ENCODE data around the gene MRPL39. TPM values are rescaled to one million over a fixed set of nuclear protein-coding genes. Genes with fewer than 3 reads are reported as not detected.

MRPL39 gene
- total and polyA plus RNA-seq, 2 donors (not counting 3 experiments of a cell fraction or from before 2014, with no cell fraction given): 10.4 to 25.2 TPM

DNA sequence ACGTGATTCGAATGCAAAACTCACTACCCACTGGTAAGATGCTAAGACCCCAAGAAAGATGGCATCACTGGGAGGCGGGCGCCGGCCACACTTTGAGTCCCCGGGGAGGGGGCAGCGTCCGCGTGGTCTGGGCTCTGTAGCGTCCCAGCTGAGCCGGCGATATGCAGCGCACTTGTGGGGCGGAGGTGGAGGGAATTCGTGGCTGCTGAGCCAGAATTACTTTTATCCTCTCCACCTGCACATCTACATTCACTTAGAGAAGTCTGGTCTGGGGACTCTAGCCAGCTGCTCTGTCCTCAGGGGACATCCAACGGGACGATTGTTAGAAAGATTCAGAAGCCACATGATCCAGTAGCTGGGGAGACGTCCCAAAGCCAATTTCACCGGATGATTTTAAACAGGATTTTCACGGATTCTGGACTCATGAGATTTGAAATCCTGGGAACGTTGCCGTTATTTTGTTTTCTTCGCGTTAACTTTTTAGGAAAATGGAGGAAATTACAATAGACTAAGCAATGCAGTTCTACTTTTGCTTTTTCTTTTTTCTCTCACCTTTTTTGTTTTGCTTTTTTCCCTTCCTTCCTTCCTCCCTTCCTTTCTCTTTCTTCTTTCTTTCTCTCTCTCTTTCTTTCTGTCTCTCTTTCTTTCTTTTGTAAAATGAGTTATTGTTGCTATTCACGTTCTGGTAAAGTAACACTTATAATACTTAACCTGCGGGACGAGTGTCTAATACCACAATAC is 33.1 kb upstream of the MRPL39 start:
- CTCF ChIA-PET: no interaction called here
- H3K27me3 ChIP-seq (ENCODE audit: control insufficient read depth in 2 of 2, insufficient read depth in 2 of 2, low read length in 2 of 2): peaks cover 16 to 38% of the 10 kb centered on the region in 2 experiments
- H3K9me3 ChIP-seq (replicated peaks; ENCODE audit: control insufficient read depth, insufficient read depth, low read length): no peaks in the 10 kb centered on the region
- H3K36me3 ChIP-seq (ENCODE audit: control insufficient read depth in 2 of 2, extremely low read depth in 1 of 2, insufficient read depth in 2 of 2, low read length in 2 of 2): no peaks in the 10 kb centered on the region
- TF ChIP-seq GATA2 (IDR thresholded peaks at IDR 0.05; ENCODE audit: insufficient read depth, insufficient read length, low read depth, low read length): no peak
- TF ChIP-seq, protein P1, sequence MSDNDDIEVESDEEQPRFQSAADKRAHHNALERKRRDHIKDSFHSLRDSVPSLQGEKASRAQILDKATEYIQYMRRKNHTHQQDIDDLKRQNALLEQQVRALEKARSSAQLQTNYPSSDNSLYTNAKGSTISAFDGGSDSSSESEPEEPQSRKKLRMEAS (IDR thresholded peaks at IDR 0.05; ENCODE audit: insufficient read depth, insufficient read length): no peak
- no peak for TF ChIP-seq JUN (IDR thresholded peaks at IDR 0.05; ENCODE audit: borderline replicate concordance, insufficient read depth, insufficient read length, low read depth)
- TF ChIP-seq, protein P2, sequence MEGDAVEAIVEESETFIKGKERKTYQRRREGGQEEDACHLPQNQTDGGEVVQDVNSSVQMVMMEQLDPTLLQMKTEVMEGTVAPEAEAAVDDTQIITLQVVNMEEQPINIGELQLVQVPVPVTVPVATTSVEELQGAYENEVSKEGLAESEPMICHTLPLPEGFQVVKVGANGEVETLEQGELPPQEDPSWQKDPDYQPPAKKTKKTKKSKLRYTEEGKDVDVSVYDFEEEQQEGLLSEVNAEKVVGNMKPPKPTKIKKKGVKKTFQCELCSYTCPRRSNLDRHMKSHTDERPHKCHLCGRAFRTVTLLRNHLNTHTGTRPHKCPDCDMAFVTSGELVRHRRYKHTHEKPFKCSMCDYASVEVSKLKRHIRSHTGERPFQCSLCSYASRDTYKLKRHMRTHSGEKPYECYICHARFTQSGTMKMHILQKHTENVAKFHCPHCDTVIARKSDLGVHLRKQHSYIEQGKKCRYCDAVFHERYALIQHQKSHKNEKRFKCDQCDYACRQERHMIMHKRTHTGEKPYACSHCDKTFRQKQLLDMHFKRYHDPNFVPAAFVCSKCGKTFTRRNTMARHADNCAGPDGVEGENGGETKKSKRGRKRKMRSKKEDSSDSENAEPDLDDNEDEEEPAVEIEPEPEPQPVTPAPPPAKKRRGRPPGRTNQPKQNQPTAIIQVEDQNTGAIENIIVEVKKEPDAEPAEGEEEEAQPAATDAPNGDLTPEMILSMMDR (IDR thresholded peaks at IDR 0.05; ENCODE audit: extremely low read depth in 1 of 2, insufficient read depth in 1 of 2, low read depth in 1 of 2, low read length in 2 of 2): no peak
- TF ChIP-seq MYC (IDR thresholded peaks at IDR 0.05; ENCODE audit: low read depth, low read length): no peak
- TF ChIP-seq POLR2AphosphoS5 (IDR thresholded peaks at IDR 0.05; ENCODE audit: insufficient read depth, low read depth, low read length): no peak
- no peak for TF ChIP-seq POLR2A (IDR thresholded peaks at IDR 0.05; ENCODE audit: low read depth, low read length)
- TF ChIP-seq FOS (IDR thresholded peaks at IDR 0.05; ENCODE audit: borderline replicate concordance, insufficient read depth, low read length): no peak
- no peaks in the 10 kb centered on the region for H3K9me1 ChIP-seq (replicated peaks; ENCODE audit: control insufficient read depth, extremely low read depth, insufficient read depth, low read length)
- H2AFZ ChIP-seq (ENCODE audit: low read depth, low read length): peak overlapping the region; percentile 83
- no peaks in the 10 kb centered on the region for H4K20me1 ChIP-seq (replicated peaks; ENCODE audit: control insufficient read depth, extremely low read depth, insufficient read depth, low read length)
- peak overlapping the region; percentile 83 for H3K4me2 ChIP-seq (ENCODE audit: insufficient read depth, low read length)
- intact Hi-C loops (cut with micrococcal nuclease) (no loop called here), dilution Hi-C loops (cut with MboI; ENCODE audit: extremely low pct_ligation_motif_present, low sequenced_read_pairs) (no loop called here)
- no TSS peak for BruUV-seq (replicated peaks)
- FAIRE-seq (peak; percentile 38), DNase-seq (ENCODE audit: low read depth, low spot score) (peak; percentile 6)
- H3K79me2 ChIP-seq (ENCODE audit: control insufficient read depth, insufficient read depth, low read length): no peaks in the 10 kb centered on the region
- H3K27ac ChIP-seq (ENCODE audit: insufficient read depth, low read depth, low read length): no peak overlapping the region
- POLR2A ChIA-PET: no interaction called here
- no peak overlapping the region for H3K9ac ChIP-seq (replicated peaks; ENCODE audit: extremely low read depth, insufficient read depth, low read length)
- H3K4me3 ChIP-seq (replicated peaks in 1 of 3; ENCODE audit: insufficient read depth in 1 of 3, low read depth in 1 of 3, low read length in 3 of 3): peak overlapping the region; percentile 31 to 59 (median 59)
- peaks cover 12% of the 10 kb centered on the region for H3K4me1 ChIP-seq (ENCODE audit: control insufficient read depth, extremely low read depth, insufficient read depth, low read length)

Data from endothelial cell of umbilical vein (primary cell).